Stomach smooth muscle (tissue), 2 donors: ENCODE data around the gene HOXA4.

Experiments used
- H3K27ac ChIP-seq: one replicate; pipeline ENCODE4 v1.7.0; 2013; ENCODE audit warnings: mild to moderate bottlenecking, low read length, inconsistent platforms
- H3K27me3 ChIP-seq, 2 donors: one replicate each; pipeline ENCODE4 v1.7.0; 2013; ENCODE audit warnings: low read length in 2 of 2; ENCODE audit not compliant: insufficient read depth in 2 of 2, control insufficient read depth in 1 of 2
- H3K36me3 ChIP-seq, 2 donors: one replicate each; pipeline ENCODE4 v1.7.0; 2013; ENCODE audit warnings: low read length in 2 of 2; ENCODE audit not compliant: control insufficient read depth in 2 of 2, insufficient read depth in 2 of 2
- H3K4me1 ChIP-seq: one replicate; pipeline ENCODE4 v1.7.0; 2013; ENCODE audit warnings: low read length; ENCODE audit not compliant: control insufficient read depth, insufficient read depth
- H3K4me3 ChIP-seq, 2 donors: one replicate each; pipeline ENCODE4 v1.7.0; 2013; ENCODE audit warnings: low read length in 2 of 2
- H3K9ac ChIP-seq, 2 donors: one replicate each; pipeline ENCODE4 v1.7.0; 2013; ENCODE audit warnings: low read length in 2 of 2, mild to moderate bottlenecking in 1 of 2
- H3K9me3 ChIP-seq, 2 donors: one replicate each; pipeline ENCODE4 v1.7.0; 2013; ENCODE audit warnings: low read length in 2 of 2; ENCODE audit not compliant: control insufficient read depth in 2 of 2
- donor health status: healthy.
- donor health status: Pancreatic carcinoma.

HOXA4 gene

DNA sequence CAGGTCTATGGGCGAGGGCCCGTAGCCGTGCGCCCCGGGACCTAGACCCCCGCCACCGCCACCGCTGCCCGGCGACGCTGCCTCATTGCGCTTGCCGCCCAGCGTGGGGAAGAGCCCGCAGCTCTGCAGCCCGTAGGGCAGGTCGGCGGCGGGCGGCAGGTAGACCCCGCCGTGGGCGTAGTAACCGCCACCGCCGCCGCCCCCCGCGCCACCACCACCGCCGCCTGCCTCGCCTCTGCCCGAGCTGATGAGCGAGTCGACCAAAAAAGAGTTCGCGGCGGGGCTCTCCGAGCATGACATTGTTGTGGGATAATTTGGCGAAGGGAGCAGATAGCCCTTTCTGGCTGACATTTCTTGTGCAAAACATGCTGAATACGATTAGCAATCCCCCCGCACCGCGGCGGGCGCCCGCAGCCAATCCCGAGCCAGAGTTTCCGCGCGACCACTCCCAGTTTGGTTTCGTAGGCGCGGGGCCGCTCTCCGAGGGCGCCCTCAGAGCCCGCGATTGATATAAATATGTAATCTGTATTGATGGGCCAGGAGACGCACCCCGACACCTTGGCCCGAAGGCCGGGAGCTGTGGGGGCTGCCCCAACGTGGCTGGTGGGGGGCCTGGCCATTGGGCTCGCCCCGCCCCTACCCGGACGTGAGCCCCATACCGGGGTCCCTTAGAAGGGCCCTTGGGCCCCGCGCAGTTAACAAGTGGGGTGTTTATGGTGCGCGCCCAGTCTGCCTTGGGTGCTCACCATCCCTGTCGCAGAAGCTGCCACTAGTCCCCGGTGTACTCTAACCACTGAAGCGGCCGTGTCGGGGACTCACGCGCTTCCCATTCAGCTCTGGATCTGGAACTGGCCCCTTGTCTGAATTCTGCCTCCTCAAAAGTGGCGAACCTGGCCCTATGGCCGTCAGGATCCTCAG is 43.7 kb upstream of the HOXA4 start, which contains the start of gene HOXA10:
Gene HOXA10 (minus strand): TSS at position 365 of the 918 bp plus-strand sequence. CDS start 14 bp downstream, at position 351.
- no peak within 1 kb of the TSS for H3K27ac ChIP-seq

DNA sequence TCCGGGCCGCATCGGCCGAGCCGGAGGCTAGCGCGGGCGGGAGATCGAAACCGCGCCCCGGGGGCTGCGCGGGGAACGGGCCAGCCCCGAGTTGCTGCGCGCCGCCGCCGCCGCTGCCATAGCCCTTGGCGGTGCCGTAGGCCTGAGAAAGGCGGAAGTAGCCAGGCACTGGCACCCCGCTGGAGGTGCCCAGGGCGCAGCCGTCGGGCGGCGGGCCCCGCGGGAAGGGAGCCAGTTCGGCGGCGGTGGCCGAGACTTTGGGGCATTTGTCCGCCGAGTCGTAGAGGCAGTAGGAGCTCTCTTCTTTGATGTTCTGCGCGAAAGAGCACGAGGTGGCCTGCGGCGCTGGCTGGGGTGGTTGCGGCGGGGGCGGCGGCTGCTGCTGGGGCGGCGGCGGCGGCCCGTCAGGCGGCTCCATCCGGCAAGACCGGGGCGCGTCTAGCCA is 43.0 kb upstream of the HOXA4 start:
- Histone ChIP-seq H3K27me3 (peaks cover 78 to 100% of the 10 kb centered on the region in 2 donors), H3K9ac (no peak overlapping the region), H3K27ac (no peak overlapping the region), H3K36me3 (no peaks in the 10 kb centered on the region), H3K4me1 (peaks cover 25% of the 10 kb centered on the region), H3K4me3 (peak overlapping the region; percentile 25 to 60), H3K9me3 (no peaks in the 10 kb centered on the region)

More for the DNA sequence above, 43.7 kb upstream of the HOXA4 start, which contains the start of gene HOXA10:
- peaks cover 78 to 100% of the 10 kb centered on the region in 2 donors for H3K27me3 ChIP-seq
- no peaks in the 10 kb centered on the region for H3K9me3 ChIP-seq
- peaks cover 26% of the 10 kb centered on the region for H3K4me1 ChIP-seq
- no peaks in the 10 kb centered on the region for H3K36me3 ChIP-seq
- peak within 1 kb of the TSS; percentile 25 to 60 for H3K4me3 ChIP-seq
- H3K9ac ChIP-seq, result no peak within 1 kb of the TSS

DNA sequence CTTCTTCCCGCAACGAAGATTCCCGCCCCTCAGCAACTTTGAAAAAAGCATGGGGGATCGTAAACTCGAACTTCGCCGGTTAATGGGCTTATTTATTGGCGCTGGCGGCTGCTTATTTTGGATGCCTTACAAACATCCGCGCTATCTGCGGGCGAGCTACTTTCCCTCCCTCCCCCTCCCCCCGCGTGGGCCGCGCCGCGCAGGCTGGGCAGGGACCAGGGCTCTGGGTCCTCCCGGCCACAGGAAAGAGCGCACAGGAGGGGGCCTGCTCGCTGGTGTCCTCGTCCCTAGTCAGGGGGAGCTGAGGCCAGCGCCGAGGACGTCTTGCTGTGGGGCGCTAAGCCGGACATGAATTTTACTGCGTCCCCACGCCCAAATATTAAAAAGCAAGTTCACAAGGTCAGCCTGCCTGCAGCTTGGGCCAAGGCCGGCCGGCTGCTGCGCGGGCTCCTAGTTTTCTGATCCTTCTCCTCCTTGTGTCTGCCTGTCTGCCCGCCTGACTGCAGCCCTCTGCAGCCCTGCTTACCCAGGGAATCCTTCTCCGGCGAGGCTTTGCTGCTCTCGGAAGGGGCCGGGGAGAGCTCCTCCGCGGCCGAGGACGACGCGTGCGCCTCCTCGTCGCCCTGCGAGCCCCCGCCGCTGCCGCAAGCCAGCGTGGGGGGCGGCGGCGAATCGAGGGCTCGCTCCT is 42.4 kb upstream of the HOXA4 start:
- no peaks in the 10 kb centered on the region for H3K36me3 ChIP-seq
- peak overlapping the region; percentile 25 to 60 for H3K4me3 ChIP-seq
- H3K27ac ChIP-seq, result no peak overlapping the region
- H3K9me3 ChIP-seq, result no peaks in the 10 kb centered on the region
- no peak overlapping the region for H3K9ac ChIP-seq
- peaks cover 80 to 100% of the 10 kb centered on the region in 2 donors for H3K27me3 ChIP-seq
- H3K4me1 ChIP-seq, result peaks cover 25% of the 10 kb centered on the region

DNA sequence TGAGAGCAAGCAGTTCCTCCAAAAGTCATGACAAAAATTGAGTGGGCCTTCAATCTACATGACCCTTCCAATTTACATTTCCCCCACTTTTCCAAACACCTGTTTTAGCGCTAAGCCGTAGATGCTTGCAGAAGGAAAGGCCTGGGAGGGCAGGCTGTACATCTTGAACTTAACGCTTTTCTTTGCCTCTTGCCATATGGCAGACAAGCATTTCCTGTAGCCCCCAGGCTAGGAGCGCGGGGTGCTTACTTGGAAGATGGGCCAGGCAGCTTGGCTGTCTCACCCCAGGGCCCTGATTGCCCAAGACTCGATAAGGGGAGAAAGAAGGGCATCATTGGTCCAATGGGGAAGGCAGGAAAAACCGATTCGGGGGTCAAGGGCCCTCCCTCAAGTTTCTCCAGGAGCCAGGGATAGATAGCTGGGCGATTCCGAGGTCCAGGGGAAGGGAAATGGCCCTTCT is 41.8 kb upstream of the HOXA4 start:
- Histone ChIP-seq H3K4me3 (no peak overlapping the region), H3K36me3 (no peaks in the 10 kb centered on the region), H3K27me3 (peaks cover 80 to 100% of the 10 kb centered on the region in 2 donors), H3K4me1 (peaks cover 25% of the 10 kb centered on the region), H3K27ac (no peak overlapping the region), H3K9ac (no peak overlapping the region), H3K9me3 (no peaks in the 10 kb centered on the region)

DNA sequence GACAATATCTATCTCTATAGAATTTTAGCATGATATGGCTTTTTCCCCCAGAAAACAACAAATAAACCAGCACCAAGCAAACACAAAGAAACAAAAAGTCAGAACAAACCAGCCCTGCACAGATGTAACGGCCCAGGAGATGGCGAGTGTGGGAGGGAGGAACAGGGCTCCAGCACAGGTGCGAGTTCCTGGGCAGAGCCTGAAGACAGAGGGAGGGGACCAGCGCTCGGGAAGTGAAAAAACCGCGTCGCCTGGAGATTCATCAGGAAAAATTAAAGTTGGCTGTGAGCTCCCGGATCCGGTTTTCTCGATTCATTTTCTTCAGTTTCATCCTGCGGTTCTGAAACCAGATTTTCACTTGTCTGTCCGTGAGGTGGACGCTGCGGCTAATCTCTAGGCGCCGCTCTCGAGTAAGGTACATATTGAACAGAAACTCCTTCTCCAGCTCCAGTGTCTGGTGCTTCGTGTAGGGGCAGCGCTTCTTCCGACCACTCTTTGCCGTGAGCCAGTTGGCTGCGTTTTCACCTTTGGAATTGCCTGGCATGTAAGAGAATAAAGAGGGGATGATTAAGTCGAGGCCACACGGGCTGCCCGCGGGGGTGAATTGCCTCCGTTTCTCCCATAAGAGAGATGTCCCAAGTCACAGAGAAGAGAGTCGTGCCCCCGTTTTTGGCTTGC is 41.2 kb upstream of the HOXA4 start:
- H3K36me3 ChIP-seq, result no peaks in the 10 kb centered on the region
- H3K27me3 ChIP-seq, result peaks cover 80 to 100% of the 10 kb centered on the region in 2 donors
- H3K27ac ChIP-seq, result no peak overlapping the region
- no peaks in the 10 kb centered on the region for H3K9me3 ChIP-seq
- no peak overlapping the region for H3K4me3 ChIP-seq
- no peak overlapping the region for H3K9ac ChIP-seq
- peaks cover 27% of the 10 kb centered on the region for H3K4me1 ChIP-seq

DNA sequence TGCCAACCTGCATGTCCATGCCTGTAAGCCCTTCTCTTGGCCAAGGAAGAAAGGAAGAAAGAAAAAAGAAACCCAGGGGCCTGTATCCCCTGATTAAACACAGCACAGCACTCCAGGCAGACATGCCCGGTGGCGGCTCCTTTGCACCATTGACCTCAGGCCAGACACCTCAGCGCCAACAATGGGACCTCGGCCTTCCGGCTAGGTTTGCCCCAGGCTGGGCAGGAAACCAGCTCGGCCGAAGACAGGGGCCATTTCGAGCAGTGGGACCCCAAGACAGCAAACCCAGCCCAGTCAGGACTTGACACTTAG is 40.7 kb upstream of the HOXA4 start:
- peaks cover 80 to 100% of the 10 kb centered on the region in 2 donors for H3K27me3 ChIP-seq
- no peak overlapping the region for H3K4me3 ChIP-seq
- H3K36me3 ChIP-seq, result no peaks in the 10 kb centered on the region
- H3K9me3 ChIP-seq, result no peaks in the 10 kb centered on the region
- H3K4me1 ChIP-seq, result peaks cover 31% of the 10 kb centered on the region
- no peak overlapping the region for H3K9ac ChIP-seq
- H3K27ac ChIP-seq, result no peak overlapping the region

DNA sequence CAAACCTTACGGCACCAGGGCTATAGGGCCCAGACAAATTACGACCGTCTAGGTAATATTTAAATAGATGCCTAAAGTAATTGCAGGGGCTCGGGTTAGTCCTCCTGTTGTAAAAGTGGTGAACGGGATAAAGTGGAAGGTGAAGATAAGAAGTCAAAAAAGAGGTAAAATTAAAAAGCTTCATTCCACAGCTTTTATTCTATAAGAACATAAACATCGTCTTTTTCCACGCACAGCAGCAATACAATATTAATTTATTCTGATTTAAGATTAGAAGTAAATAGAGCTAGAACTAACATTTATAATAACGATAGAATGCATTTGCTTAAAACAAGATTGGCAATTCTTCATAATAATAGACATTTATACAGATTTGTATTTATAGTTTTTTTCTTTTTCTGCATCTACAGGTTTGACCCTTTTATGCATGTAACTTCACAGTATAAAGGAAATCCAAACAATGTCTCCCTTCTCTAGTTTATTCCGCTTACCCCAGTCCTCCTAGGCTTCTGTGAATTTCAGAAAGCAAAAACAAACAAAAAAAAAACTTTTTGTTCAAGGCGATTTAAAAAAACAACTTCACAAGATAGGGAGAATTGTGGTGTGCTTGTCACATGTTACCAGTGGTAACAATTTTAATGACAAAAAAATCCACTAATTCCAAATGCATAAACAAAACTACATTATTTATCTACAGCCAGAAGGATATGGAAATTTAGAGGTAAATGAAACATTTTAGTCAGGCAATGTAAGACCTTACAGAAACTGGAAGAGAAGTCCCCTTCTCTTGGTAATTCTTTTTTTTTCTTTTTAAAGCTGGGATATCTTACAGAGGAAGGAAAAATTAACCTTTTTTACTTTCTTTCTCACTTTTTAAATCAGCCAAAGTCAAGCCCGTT is 40.1 kb upstream of the HOXA4 start:
- Histone ChIP-seq H3K9ac (no peak overlapping the region), H3K4me1 (peaks cover 31% of the 10 kb centered on the region), H3K36me3 (no peaks in the 10 kb centered on the region), H3K4me3 (no peak overlapping the region), H3K9me3 (no peaks in the 10 kb centered on the region), H3K27me3 (peaks cover 79 to 100% of the 10 kb centered on the region in 2 donors), H3K27ac (no peak overlapping the region)

DNA sequence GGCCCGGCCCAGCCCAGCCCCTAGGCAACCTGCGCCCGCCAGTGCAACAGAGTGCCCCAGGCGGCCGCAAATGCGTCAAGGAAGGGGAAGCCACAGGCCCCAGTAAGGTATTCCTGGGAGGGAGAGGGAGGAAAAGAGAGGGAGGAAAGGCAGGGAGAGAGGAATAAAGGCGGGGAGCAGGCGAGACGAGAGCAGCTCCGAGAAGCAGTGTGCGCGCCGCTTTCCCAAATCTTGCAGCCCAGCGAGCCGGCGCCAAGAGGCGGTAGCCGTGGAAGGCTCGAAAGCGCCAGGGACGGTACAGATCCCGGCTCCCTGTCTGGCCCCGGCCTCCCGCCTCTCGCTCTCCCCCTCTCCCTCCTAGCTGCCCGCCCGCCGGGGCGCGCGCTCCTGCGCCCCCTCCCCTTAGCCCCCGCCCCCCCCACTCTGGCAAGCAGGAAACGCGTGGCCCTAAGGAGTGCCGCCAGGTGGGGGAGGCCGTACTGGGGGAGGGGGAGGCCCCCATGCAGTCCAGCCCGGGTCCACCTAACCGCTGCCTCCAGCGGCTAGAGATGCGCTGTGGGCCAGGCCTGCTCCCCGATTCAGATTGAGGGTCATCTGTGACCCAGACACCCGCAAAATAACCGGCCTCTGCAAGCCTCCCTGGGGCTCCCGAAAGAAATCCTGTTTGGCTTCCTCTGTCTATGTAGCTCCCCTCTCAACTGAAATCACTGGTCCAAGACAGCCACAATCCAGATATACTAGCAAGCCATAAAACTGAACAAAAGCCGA is 39.3 kb upstream of the HOXA4 start:
- Histone ChIP-seq H3K36me3 (no peaks in the 10 kb centered on the region), H3K9me3 (no peaks in the 10 kb centered on the region), H3K27ac (no peak overlapping the region), H3K27me3 (peaks cover 79 to 100% of the 10 kb centered on the region in 2 donors), H3K9ac (no peak overlapping the region), H3K4me3 (no peak overlapping the region), H3K4me1 (peaks cover 32% of the 10 kb centered on the region)

DNA sequence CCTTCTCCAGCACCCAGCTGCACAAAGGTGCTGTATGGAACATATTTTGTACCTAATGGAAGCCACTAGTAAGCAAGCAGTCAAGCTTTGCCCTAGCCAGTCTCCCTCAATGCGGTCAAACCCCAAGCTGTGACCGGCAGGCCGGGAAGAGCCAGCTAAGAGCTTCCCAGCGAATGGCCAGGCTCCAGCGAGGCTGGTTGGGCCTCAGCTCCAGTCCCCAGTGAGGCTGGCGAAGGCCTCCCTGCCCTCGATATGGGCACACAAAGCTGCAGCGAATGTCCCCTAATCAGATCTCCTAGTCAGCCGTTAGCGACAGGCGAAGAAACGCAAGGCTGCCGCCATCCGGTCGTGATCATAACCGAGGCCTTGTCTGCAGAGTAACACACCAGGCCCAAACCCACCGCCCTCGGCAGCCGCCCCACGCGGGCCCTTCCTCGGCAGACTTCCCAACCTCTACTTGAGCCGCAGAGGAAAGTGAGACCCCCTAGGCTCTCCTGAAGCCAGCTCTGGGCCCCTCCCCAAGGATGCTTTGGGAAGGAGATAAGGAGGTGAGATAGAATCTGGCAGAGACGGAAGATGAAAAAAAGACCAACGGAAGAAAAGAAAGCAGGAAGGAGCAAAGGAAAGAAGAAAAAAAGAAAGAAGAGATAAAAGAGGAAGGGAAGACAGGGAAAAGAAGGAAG is 37.8 kb upstream of the HOXA4 start:
- Histone ChIP-seq H3K27me3 (peaks cover 85 to 100% of the 10 kb centered on the region in 2 donors), H3K36me3 (no peaks in the 10 kb centered on the region), H3K9me3 (no peaks in the 10 kb centered on the region), H3K27ac (no peak overlapping the region), H3K4me3 (no peak overlapping the region), H3K9ac (no peak overlapping the region), H3K4me1 (peaks cover 28% of the 10 kb centered on the region)
